Activated naive CD4-positive, alpha-beta T cell treated with anti-CD3 and anti-CD28 coated beads, Interleukin-2, amount 50 U/mL, for 24 hours (primary cell): ENCODE measurements around the gene NQO2.

Experiments
- H3K27ac Mint-ChIP-seq: one replicate; pipeline ENCODE4 v1.8.0; 2021; ENCODE audit warnings: mild to moderate bottlenecking, mixed read lengths
- H3K27me3 Mint-ChIP-seq: one replicate; pipeline ENCODE4 v1.8.0; 2021; ENCODE audit warnings: mixed read lengths
- H3K36me3 Mint-ChIP-seq: one replicate; pipeline ENCODE4 v1.8.0; 2021; ENCODE audit warnings: mixed read lengths
- H3K4me1 Mint-ChIP-seq: one replicate; pipeline ENCODE4 v1.8.0; 2021; ENCODE audit warnings: mixed read lengths
- H3K4me3 Mint-ChIP-seq: one replicate; pipeline ENCODE4 v1.8.0; 2021; ENCODE audit warnings: mild to moderate bottlenecking, mixed read lengths
- H3K9me3 Mint-ChIP-seq: one replicate; pipeline ENCODE4 v1.8.0; 2021; ENCODE audit warnings: mixed read lengths

NQO2 gene

DNA sequence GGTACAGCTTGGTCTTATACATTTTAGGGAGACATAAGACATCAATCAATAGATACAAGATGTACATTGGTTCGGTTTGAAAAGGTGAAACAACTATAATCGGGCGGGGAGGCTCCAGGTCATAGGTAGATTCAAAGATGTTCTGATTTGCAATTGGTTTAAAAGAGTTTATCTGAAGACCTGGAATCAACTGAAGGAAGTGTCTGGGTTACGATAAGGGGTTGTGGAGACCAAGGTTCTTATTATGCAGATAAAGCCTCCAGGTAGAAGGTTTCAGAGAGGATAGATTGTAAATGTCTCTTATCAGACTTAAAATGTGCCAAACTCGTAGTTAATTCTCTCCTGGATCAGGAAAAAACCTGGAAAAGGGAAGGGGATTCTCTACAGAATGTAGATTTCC lies 22.4 kb upstream of the NQO2 start:
- Mint-ChIP-seq H3K36me3 (no peaks in the 10 kb centered on the region), H3K27me3 (no peaks in the 10 kb centered on the region), H3K27ac (peak overlapping the region; percentile 33), H3K4me3 (no peak overlapping the region), H3K9me3 (no peaks in the 10 kb centered on the region), H3K4me1 (peaks cover 8% of the 10 kb centered on the region)

DNA sequence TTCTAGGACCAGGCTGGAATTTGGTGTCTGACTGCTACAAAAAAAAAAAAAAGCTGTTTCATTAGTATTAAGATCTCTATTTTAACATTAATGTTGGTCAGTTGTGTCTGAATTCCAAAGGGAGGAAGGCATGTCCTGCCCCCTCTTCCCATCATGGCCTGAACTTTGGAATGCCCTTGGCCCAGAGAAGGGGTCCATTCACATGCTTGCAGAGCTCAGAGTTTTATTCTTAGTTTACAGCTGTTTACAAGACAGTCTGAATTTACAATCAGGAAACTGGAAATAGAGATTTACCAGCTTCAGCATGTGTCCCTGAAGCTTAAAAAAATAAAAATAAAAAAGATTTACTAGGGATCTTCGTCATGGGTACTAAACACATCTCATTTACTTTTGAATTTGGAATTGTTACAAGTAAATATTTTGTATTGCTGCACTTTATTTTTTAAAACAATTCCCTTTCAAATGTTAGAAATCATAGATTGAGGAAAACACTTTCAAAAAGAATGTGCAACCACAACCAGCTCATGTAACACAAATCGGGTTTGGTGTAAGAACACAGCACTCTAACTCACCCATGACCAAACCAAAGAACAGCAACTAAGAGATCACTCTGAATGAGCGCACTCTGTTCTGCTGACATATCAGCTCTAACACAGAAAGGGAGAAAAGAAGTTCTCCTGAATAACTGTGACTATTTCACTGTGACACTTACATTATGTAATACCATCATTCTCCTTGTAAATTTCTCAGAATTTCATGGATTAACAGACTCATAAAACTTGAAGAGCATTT lies 21.7 kb upstream of the NQO2 start:
- Mint-ChIP-seq H3K36me3 (no peaks in the 10 kb centered on the region), H3K9me3 (no peaks in the 10 kb centered on the region), H3K4me3 (no peak overlapping the region), H3K4me1 (peaks cover 7% of the 10 kb centered on the region), H3K27me3 (no peaks in the 10 kb centered on the region), H3K27ac (no peak overlapping the region)

DNA sequence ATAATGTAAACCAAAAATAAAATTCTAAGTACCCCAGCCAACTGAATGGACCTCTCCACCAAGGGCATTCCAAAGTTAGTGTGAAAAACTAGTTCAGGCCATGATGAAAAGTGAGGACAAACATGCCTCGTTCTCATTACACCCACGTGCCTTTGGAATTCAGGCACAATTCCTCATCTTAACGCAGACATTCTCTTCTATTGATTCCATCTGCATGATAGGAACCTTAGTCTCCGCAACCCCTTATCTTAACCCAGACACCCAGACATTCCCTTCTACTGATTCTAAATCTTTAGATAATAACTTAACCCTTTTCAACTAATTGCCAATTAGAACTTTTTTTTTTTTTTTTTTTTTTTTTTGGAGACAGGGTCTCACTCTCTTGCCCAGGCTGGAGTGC lies 20.8 kb upstream of the NQO2 start:
- H3K4me3 Mint-ChIP-seq: no peak overlapping the region
- peaks cover 4% of the 10 kb centered on the region for H3K4me1 Mint-ChIP-seq
- H3K27me3 Mint-ChIP-seq: no peaks in the 10 kb centered on the region
- H3K9me3 Mint-ChIP-seq: no peaks in the 10 kb centered on the region
- no peak overlapping the region for H3K27ac Mint-ChIP-seq
- no peaks in the 10 kb centered on the region for H3K36me3 Mint-ChIP-seq

DNA sequence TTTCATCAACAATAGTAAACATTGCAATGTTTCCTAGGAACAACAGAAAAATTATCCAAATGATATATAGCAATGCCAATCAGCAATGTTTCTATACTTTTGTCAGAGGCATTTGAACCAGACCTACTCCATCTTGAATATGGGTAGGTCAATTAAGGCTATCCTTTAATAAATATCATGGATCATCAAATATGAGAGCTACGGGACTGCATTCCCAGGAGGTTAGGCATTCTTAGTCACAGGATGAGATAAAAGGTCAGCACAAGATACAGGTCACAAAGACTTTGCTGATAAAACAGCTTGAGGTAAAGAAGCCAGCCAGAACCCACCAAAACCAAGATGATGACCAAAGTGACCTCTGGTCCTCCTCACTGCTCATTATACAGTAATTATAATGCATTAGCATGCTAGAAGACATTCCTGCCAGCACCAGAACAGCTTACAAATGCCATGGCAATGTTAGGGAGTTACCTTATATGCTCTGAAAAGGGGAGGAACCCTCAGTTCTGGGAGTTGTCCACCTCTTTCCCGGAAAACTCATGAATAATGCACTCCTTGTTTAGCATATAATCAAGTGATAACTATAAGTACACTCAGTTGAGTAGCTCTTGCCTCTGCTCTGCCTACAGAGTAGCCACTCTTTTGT lies 19.8 kb upstream of the NQO2 start:
- H3K27me3 Mint-ChIP-seq: no peaks in the 10 kb centered on the region
- H3K4me1 Mint-ChIP-seq: no peaks in the 10 kb centered on the region
- no peaks in the 10 kb centered on the region for H3K36me3 Mint-ChIP-seq
- no peak overlapping the region for H3K27ac Mint-ChIP-seq
- H3K9me3 Mint-ChIP-seq: no peaks in the 10 kb centered on the region
- H3K4me3 Mint-ChIP-seq: no peak overlapping the region

DNA sequence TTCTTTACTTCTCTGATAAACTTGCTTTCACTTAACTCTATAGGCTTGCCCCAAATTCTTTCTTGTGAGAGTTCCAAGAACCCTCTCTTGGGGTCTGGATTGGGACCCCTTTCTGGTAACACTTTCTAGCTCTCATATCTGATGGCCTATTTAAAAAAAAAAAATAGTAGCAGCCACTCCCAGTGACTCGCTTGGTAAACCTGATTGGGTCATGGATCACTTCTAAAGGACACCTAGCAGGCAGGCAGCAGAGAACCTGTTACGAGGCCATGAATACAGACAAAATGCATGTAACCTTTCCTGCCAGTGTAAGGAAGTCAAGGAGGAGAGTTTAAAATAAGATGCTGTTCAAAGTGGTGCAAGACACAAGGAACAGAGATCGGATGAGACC lies 19.2 kb upstream of the NQO2 start:
- Mint-ChIP-seq H3K4me1 (no peaks in the 10 kb centered on the region), H3K27me3 (no peaks in the 10 kb centered on the region), H3K36me3 (no peaks in the 10 kb centered on the region), H3K9me3 (no peaks in the 10 kb centered on the region), H3K27ac (no peak overlapping the region), H3K4me3 (no peak overlapping the region)

DNA sequence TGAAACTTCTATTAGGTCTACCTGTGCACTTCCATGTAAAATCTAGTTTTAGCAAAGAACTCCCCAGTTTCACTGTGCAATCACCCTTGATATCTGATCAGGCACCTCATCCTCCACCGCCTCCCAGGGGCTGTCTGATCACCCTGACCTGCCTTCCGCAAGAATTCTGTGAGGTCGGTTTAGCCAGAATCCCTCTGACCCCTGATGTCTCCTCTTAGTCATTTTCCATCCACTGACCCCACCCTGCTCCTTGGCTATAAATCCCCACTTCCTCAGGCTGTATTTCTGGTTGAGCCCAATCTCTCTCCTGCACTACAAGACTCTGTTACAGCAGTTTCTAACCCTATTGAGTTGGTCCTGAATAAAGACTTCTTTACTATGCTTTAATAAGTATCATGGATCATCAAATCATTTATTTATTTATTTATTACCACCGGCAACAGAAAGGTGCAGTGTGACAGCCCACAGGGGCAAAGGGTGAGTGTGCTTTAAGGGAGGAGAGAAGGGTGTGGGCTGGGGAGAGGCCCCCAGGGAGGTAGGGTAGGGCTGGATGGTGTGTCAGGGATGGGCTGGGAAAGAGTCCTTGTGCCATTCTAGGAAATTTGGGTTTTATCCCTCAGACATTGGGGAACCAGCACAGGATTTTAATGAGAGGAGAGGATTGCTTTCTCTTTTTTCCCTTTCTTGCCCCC lies 17.1 kb upstream of the NQO2 start:
- Mint-ChIP-seq H3K36me3 (no peaks in the 10 kb centered on the region), H3K27me3 (no peaks in the 10 kb centered on the region), H3K27ac (no peak overlapping the region), H3K4me1 (peaks cover 8% of the 10 kb centered on the region), H3K9me3 (no peaks in the 10 kb centered on the region), H3K4me3 (no peak overlapping the region)

DNA sequence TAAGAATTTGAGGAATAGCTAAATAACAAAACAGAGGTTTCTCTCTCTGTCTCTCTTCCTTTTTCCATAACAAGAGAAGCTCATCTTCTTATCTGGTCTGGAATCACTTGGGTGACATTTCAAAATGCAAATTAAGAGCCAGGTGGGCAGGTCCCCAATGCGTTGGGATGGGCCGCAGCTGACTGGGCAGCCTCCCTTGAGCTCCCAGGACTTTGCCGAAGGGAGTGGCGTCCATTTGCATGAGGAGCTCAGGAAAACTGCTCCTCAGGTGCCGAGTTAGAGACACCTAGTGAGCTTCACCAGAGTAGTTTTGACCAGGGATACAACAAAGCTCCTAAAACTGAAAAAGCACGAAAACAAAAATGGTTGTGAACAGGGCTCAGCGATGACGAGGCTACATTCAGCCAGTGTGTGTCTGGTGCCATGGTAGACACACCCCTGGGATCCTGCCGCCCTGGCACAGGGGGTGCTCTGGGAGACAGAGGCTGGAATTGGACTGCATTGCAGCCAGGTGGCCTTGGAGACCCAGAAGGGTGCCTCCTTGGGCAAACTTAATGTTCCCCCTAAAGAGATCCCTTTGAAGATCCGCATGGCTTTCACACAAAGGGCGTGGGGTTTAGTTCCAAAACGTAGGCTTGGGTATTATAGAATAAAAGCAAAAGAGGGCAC lies 14.8 kb upstream of the NQO2 start:
- no peak overlapping the region for H3K27ac Mint-ChIP-seq

DNA sequence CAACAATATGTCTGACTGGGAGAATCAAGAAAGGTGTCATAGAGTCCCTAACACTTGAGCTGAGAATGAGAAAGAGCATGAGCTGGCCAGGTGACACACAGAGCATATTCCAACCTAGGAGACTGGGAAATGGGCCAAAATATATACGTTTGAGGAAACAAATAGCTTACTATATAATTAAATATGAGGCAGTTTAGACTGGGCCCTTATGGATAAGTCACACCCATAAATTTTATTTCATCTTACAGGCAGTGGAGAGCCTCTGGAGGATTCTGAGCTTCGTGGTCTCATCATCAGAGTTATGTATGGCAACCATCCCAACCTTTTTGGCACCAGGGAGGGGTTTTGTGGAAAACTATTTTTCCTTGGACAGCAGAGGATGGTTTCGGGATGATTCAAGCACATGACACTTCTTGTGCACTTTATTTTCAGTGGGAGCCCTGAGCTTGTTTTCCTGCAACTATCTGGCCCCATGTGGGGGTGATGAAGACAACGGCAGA lies 12.9 kb upstream of the NQO2 start:
- no peak overlapping the region for H3K27ac Mint-ChIP-seq
- H3K27me3 Mint-ChIP-seq: no peaks in the 10 kb centered on the region
- H3K4me3 Mint-ChIP-seq: no peak overlapping the region
- H3K9me3 Mint-ChIP-seq: no peaks in the 10 kb centered on the region
- H3K36me3 Mint-ChIP-seq: no peaks in the 10 kb centered on the region
- peaks cover 23% of the 10 kb centered on the region for H3K4me1 Mint-ChIP-seq

More for the DNA sequence above, 14.8 kb upstream of the NQO2 start:
- Mint-ChIP-seq H3K4me3 (no peak overlapping the region), H3K9me3 (no peaks in the 10 kb centered on the region), H3K36me3 (no peaks in the 10 kb centered on the region), H3K4me1 (peaks cover 17% of the 10 kb centered on the region), H3K27me3 (no peaks in the 10 kb centered on the region)

DNA sequence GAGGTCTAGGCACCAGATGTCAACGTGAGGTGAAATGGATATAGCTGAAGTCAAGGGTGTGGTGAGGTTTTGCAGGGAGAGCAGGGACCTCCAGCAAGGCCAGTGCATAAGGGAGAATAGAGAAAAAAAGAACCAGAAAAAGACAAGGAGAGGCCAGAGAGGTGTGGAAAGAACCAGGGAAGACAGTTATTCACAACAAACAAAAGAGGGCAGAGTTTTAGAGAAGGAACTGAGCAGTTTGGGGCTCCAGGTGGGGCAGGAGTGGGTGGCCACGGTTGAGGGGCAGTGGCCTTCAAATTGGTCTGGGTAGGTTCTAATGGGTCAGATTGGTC lies 11.6 kb upstream of the NQO2 start:
- Mint-ChIP-seq H3K27ac (peak overlapping the region; percentile 91), H3K27me3 (no peaks in the 10 kb centered on the region), H3K9me3 (no peaks in the 10 kb centered on the region), H3K4me3 (peak overlapping the region; percentile 95), H3K4me1 (peaks cover 23% of the 10 kb centered on the region), H3K36me3 (no peaks in the 10 kb centered on the region)

DNA sequence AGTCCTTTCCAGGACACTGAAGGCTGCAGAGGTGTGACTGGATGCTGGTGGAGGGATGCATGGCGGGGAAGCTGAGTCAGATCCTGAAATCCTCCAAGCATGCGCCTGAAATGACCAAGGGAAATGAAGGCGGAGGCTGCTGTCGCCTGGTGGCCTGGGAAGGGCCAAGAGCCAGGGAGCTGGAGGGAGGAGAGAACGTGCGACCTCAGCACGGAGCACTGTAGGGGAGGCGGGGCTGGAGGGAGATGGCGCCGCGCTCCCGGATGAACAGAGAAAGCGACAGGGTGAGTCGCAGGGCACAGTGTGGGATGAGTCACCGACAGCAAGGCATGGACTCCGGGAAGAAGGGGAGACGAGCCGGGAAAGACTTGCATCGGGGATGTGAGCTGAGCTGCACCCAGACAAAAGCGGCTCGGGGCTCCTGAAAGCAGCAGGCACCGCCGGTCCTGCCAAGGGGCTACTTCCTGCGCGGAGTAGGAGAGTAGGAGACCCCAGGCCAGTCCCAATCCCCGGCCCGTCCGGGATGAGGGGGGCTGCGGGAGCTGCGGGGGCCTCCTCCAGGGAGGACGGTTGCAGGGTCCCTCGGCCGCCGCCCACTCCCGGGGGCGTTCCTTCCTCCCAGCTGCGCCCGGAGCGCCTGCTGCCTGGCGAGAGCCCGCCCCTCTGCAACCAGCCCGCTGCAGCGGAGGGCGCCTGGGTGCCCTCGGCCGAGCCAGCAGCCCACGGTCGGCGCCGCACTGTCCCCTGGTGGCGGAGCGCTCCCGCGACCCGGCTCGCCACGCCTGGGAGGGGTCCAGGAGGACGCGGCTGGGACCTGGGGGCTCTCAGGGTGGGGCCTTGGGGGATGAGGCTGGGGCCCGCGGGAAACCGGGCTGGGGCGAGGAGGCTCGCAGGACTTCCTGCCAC lies 11.0 kb upstream of the NQO2 start:
- Mint-ChIP-seq H3K36me3 (no peaks in the 10 kb centered on the region), H3K27ac (peak overlapping the region; percentile 97), H3K9me3 (no peaks in the 10 kb centered on the region), H3K4me1 (peaks cover 23% of the 10 kb centered on the region), H3K27me3 (no peaks in the 10 kb centered on the region), H3K4me3 (peak overlapping the region; percentile 95)

DNA sequence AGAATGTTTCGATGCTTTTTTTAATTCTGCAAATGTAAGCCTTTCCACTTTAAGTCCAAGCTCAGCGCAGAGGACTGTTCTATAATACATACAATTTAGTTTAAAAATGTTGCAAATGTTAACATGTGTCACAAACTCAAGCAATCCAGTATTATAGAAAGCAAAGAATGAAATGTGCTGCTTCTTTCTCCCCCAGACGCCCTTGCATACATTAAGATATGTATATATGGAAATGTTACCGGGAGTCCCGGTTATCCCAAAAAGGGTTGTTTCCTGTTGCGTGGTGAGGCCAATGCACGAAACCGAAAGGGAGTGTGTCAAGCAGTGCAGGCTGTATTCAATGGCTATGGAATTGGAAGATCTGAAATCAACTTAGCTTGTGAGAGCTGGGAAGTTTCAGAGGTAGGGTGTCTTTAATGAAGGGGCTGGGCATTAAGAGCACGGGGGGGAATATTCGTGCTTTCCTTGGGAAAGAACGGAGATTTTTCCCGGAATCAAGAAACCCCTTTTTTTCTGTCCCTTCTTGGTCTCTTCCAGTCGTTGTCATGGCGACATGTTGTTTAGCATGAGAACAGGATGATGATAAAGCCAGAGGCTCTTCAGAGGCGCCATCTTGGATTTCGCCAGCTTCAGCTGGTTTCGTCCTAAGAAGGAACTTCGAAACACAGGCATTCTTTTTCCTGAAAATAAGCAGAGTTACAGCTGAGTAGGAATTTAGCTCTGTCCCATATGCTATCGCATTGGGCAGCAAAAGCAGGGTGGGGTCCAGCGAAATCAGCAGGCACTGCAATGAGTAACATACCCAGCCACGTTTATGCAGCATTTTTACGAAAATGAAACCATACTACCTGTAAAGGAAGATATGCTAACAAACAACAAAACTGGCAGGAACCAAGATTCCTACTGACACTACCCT lies 10.1 kb upstream of the NQO2 start:
- H3K27ac Mint-ChIP-seq: peak overlapping the region; percentile 97
- H3K9me3 Mint-ChIP-seq: no peaks in the 10 kb centered on the region
- peaks cover 23% of the 10 kb centered on the region for H3K4me1 Mint-ChIP-seq
- H3K27me3 Mint-ChIP-seq: no peaks in the 10 kb centered on the region
- H3K4me3 Mint-ChIP-seq: peak overlapping the region; percentile 88
- no peaks in the 10 kb centered on the region for H3K36me3 Mint-ChIP-seq

DNA sequence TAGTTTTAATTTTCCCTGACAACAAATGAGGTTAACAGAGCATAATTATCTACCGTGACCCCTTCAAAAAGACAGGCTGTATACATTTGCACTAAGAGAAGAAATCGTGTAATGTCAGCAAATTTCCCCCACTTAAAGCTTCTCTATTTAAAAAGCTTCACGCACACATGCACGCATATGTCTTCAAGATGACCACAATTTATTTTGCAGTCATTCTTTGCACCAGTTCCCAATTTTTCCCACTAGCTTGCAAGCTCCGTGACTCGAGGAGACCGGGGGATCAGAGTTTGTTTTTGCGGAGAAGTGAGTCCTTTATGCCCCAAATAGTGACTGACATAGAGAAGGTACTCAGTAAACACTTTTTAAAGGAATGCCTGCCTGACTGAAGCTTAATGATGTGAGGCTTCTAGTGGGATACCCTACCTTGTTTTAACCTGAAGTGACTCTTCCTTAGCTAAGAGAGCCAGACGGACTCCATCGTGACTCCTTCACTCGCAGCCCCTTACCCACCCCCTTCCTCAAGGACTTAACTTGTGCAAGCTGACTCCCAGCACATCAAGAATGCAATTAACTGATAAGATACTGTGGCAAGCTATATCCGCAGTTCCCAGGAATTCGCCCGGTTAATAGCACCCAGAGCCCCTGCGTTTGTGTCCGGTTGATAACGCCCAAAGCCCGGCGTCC lies 9.3 kb upstream of the NQO2 start:
- no peaks in the 10 kb centered on the region for H3K27me3 Mint-ChIP-seq
- H3K4me3 Mint-ChIP-seq: peak overlapping the region; percentile 88
- no peaks in the 10 kb centered on the region for H3K9me3 Mint-ChIP-seq
- peaks cover 23% of the 10 kb centered on the region for H3K4me1 Mint-ChIP-seq
- H3K27ac Mint-ChIP-seq: peak overlapping the region; percentile 97
- no peaks in the 10 kb centered on the region for H3K36me3 Mint-ChIP-seq

DNA sequence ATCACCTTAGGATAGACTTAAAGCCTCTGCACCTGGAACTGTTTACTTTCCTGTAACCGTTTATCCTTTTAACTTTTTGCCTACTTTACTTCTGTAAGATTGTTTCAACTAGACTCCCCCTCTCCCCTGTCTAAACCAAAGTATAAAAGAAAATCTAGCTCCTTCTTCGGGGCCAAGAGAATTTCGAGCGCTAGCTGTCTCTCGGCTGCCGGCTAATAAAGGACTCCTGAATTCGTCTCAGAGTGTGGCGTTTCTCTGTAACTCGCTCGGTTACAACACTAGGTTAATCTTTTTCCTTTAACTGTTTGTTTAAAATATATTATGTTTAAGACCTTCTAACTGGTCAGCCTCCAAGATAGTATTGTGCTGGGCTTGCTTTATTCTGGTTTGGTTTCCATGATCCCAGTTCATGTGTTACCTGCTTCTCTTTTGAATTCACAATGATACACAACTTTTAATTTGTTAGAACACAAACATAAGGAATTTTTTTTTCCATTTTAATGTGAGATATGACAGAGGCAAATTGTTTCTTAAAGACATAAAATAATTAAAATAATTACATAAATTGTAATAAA lies 8.7 kb upstream of the NQO2 start:
- Mint-ChIP-seq H3K9me3 (no peaks in the 10 kb centered on the region), H3K27me3 (no peaks in the 10 kb centered on the region), H3K4me3 (peak overlapping the region; percentile 88), H3K27ac (peak overlapping the region; percentile 97), H3K36me3 (no peaks in the 10 kb centered on the region), H3K4me1 (peaks cover 23% of the 10 kb centered on the region)
